Activated CD4-positive, CD25-positive, alpha-beta regulatory T cell treated with anti-CD3 and anti-CD28 coated beads, Interleukin-2, amount 50 U/mL, for 72 hours (primary cell): ENCODE measurements around the gene NR3C2.

Experiments used
- DNase-seq: peaks from one replicate; pipeline ENCODE4 v3.0.0; 2021

Gene NR3C2

GRCh38 chr4:148254621-148255343, 187.4 kb downstream of the NR3C2 start:
- DNase-seq: no peak

- DNase-seq: no peak
Observed at GRCh38 chr4:148253768-148254167, 188.4 kb downstream of the NR3C2 start.

- no peak for DNase-seq
Observed at GRCh38 chr4:148248824-148249223, 193.4 kb downstream of the NR3C2 start.

- no peak for DNase-seq
Observed at GRCh38 chr4:148245015-148245414, 197.2 kb downstream of the NR3C2 start.

- DNase-seq: no peak
Observed at GRCh38 chr4:148243837-148244236, 198.4 kb downstream of the NR3C2 start.

- no peak for DNase-seq
Observed at GRCh38 chr4:148240241-148240640, 202.0 kb downstream of the NR3C2 start.

- no peak for DNase-seq
Observed at GRCh38 chr4:148239494-148239985, 202.7 kb downstream of the NR3C2 start.

- DNase-seq: no peak
Observed at GRCh38 chr4:148238811-148239493, 203.3 kb downstream of the NR3C2 start.

GRCh38 chr4:148238086-148238485, 204.1 kb downstream of the NR3C2 start:
- DNase-seq: no peak

GRCh38 chr4:148235809-148236208, 206.4 kb downstream of the NR3C2 start:
- DNase-seq: no peak

- no peak for DNase-seq
Observed at GRCh38 chr4:148229798-148230197, 212.4 kb downstream of the NR3C2 start.

GRCh38 chr4:148229028-148229427, 213.2 kb downstream of the NR3C2 start:
- DNase-seq: no peak

- no peak for DNase-seq
Observed at GRCh38 chr4:148227147-148227546, 215.1 kb downstream of the NR3C2 start.

GRCh38 chr4:148226341-148226740, 215.9 kb downstream of the NR3C2 start:
- DNase-seq: no peak

- no peak for DNase-seq
Observed at GRCh38 chr4:148225639-148226038, 216.6 kb downstream of the NR3C2 start.

GRCh38 chr4:148224476-148224875, 217.7 kb downstream of the NR3C2 start:
- no peak for DNase-seq

GRCh38 chr4:148222991-148223660, 219.1 kb downstream of the NR3C2 start:
- no peak for DNase-seq

- DNase-seq: no peak
Observed at GRCh38 chr4:148216866-148217814, 225.1 kb downstream of the NR3C2 start.

GRCh38 chr4:148216321-148216720, 225.9 kb downstream of the NR3C2 start:
- DNase-seq: no peak

- DNase-seq: no peak
Observed at GRCh38 chr4:148215202-148215601, 227.0 kb downstream of the NR3C2 start.

GRCh38 chr4:148214529-148215166, 227.6 kb downstream of the NR3C2 start:
- DNase-seq: no peak

- no peak for DNase-seq
Observed at GRCh38 chr4:148211533-148211932, 230.7 kb downstream of the NR3C2 start.
